GM12873 (cell line): Measurements from ENCODE around the gene TTYH2.

Experiments used
- TF ChIP-seq, protein P1 (sequence below): IDR thresholded peaks from 2 replicates; pipeline ENCODE4 v1.5.1; 2012; ENCODE audit warnings: low read depth, mild to moderate bottlenecking, moderate library complexity, low read length, control low read depth; ENCODE audit not compliant: insufficient read depth; ENCODE audit errors: missing control alignments

Gene TTYH2

DNA sequence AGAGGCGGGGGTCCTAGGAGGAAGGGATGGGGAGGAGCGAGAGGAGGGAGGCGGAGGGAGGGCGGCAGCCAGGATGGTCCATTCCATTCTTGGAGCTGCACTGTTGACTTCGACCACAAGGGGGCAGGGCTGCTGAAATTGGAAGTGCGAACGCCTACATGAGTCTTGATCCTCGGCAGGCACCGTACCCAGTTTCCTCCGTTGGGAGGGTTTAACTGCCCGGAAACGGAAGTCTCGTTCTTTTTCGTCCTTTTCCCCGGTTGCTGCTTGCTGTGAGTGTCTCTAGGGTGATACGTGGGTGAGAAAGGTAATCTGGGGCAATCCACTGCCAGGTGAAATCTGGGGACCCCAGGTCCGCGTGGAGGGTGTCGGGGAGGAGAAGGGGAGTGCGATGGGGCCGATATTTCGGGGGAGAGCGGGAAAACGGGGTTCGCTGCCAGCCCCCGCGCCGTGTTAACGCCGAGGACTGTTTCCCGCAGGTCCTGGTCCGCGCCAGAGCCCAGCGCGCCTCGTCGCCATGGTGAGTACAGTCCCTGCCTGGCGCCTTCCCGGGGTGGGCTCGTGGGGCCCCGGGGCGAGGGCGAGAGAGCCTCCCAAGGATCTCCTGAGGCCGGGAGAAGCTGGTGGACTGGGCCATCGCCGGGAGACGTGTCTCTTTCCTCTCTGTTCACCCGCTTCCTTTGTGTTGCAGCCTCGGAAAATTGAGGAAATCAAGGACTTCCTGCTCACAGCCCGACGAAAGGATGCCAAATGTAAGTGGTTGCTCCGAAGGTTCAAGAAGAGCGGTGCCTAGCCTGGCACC lies 9.7 kb upstream of the TTYH2 start, which contains the start of gene RPL38:
TSS of gene RPL38 (plus strand) at position 240 of the 802 bp plus-strand sequence. CDS start at position 518, 278 bp downstream.
- TF ChIP-seq, protein P1, sequence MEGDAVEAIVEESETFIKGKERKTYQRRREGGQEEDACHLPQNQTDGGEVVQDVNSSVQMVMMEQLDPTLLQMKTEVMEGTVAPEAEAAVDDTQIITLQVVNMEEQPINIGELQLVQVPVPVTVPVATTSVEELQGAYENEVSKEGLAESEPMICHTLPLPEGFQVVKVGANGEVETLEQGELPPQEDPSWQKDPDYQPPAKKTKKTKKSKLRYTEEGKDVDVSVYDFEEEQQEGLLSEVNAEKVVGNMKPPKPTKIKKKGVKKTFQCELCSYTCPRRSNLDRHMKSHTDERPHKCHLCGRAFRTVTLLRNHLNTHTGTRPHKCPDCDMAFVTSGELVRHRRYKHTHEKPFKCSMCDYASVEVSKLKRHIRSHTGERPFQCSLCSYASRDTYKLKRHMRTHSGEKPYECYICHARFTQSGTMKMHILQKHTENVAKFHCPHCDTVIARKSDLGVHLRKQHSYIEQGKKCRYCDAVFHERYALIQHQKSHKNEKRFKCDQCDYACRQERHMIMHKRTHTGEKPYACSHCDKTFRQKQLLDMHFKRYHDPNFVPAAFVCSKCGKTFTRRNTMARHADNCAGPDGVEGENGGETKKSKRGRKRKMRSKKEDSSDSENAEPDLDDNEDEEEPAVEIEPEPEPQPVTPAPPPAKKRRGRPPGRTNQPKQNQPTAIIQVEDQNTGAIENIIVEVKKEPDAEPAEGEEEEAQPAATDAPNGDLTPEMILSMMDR, result peak; percentile 99

DNA sequence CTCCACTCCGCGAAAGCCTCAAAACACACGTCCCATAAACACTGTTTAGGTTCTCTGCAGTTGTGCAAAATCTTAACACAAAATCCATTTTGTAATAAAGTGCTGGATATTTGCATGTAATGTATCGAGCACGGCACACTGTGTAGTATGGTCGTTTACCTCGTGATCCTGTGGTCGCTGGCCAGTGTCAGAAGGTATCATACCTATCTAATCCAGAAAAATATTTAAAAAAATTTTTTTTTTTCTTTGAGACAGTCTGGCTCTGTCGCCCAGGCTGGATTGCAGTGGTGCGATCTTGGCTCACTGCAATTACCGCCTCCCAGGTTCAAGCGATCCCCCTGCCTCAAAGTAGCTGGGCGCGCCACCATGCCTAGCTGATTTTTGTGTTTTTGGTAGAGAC lies 8.9 kb upstream of the TTYH2 start:
- TF ChIP-seq, protein P1, result no peak

DNA sequence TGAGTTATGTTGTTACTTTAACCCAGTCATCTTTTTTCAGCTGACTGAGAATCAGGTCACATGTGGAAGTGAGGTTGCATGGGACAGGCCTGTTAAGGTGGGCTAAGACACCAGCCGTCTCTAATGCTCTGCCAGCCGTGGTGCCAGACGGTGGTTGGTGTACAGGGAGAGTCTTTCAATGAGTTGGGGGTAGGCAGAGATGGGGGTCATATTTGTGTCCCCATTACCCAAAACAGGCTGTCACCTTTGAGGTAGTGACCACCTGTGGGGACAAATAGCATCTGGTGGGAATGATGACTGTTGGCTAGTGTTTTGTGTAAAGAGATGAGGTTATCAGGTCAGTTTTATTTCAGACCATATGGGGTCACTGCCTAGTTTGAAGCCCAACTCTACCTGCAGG lies 8.1 kb upstream of the TTYH2 start:
- TF ChIP-seq, protein P1, result no peak

DNA sequence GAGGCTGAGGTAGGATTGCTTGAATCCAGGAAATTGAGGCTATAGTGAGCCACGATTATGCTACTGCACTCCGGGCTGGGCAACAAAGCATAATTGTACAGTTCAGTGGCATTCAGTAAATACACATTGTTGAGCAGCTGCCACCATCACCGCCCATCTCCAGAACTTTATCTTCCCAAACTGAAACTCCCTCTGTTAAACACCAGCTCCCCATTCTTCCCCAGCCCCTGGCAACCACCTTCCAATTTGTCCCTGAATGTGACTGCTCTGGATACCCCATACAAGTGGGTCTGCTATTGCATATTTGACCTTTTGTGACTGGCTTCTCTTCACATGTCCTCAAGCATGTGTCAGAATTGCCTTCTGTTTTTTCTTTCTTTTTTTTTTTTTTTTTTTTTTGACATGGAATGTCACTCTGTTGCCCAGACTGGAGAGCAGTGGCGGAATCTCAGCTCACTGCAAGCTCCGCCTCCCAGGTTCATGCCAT lies 7.0 kb upstream of the TTYH2 start:
- TF ChIP-seq, protein P1, result no peak

DNA sequence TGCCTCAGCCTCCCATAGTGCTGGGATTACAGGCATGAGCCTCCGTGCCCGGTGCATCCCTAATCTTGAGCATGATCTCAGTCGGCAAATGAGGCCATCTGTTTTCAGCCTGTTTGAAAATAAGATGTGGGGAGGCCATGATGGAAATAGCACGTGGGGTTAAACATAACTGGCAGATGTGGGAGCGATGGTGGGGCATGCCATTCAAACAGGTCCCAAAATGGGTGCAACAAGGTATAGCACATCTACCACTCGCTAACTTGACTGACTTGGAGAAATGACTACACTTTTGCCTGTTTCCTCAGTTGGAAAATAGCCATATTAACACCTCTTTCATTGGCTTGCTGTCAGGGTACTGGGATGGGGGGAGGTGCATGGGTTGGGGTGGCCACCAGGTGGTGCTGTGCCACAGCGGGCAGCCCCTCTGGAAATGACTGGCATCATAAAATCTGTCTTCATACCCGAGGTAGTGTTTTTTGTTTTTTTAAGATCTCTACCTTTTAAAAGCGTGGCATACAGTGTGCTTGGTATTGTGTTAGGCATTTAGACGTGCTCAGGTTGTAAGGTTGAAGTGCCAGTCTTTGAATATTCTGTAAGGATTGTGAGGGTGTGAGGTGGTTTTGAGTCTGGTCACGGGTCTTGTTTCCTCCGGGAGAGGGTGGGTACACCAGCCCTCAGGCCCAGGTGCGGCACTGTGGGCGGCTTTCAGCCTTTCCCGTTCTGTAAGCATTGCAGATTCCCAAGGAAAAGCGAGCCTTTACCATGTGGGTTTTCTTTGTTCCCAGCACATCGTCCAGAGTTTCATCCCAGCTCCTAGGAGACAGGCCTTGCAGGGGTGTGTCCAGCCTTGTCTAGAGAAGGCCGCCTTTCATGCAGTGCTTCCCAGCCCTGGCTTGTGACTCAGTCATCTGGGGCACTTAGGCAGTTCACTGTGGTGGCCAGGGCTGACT lies 2.9 kb upstream of the TTYH2 start:
- TF ChIP-seq, protein P1, result peak; percentile 97

DNA sequence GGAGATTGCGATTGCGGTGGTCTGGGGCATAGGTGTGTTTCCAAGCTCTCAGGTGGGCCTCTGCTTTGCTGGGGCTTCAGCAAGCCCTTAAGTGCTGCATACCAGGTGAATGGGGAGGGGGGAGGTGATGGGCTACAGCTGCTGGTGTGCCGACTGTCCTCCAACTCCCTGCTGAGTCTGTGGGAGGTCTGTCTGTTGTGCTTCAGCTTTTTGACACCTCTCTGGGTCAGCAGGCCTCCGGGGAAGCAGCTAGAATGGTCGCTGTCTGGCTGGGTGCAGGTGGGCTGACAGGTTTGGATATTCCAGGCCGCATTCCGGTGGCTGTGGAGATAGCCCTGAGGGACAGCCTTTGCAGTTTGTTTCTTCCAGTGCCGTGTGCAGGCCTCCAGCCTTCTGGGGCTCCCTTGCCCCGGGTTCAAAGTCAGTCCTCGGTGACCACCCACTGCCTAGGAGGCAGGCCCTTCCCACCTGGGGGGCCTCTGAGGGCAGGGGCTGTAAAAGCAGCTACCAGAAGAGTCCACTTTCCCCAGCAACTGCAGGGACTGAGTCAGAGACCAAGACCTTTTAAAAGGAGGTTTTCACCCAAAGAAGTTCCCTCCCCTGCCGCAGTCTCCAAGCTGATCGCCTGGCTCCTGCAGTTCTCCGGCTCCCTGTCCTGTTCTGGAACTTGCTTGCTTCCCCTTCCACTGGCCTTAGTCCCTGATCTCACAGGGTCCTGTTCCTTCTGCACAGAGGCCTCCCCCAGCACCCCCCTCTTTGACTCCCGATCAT lies 2.0 kb upstream of the TTYH2 start:
- TF ChIP-seq, protein P1, result no peak
